ENCODE results near the gene TEKTIP1.

DNA sequence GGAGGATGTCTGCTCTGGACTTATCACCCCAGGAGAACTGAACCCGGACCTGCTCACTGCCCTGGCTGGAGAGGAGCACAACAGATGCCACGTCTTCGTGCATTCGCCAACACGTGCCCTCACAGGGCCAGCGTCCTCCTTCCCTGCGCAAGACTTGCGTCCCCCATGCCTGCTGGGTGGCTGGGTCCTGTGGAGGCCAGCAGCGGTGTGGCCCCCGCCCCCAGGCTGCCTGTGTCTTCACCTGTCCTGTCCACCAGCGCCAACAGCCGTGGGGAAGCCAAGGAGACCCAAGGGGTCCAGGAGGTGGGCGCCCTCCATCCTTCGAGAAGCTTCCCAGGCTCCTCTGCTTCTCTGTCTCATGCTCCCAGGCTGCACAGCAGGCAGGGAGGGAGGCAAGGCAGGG lies 3.4 kb upstream of the TEKTIP1 start:
- TF ChIP-seq GABPA (IDR thresholded peaks at IDR 0.05; ENCODE audit: low read depth) (no peak), POLR2A (IDR thresholded peaks at IDR 0.05; ENCODE audit: low read depth, low read length) (peak; percentile 7; the same call in 1 of the 2 replicates), BHLHE40 (IDR thresholded peaks at IDR 0.05; ENCODE audit: borderline replicate concordance in 1 of 2, low read depth in 2 of 2, low read length in 1 of 2) (no peak), ZSCAN29 (IDR thresholded peaks at IDR 0.05) (no peak), HDAC6 (IDR thresholded peaks at IDR 0.05; ENCODE audit: unreplicated experiment) (no peak), POLR2AphosphoS5 (IDR thresholded peaks at IDR 0.05; ENCODE audit: low read length) (no peak)
- TF ChIP-seq, protein P1, sequence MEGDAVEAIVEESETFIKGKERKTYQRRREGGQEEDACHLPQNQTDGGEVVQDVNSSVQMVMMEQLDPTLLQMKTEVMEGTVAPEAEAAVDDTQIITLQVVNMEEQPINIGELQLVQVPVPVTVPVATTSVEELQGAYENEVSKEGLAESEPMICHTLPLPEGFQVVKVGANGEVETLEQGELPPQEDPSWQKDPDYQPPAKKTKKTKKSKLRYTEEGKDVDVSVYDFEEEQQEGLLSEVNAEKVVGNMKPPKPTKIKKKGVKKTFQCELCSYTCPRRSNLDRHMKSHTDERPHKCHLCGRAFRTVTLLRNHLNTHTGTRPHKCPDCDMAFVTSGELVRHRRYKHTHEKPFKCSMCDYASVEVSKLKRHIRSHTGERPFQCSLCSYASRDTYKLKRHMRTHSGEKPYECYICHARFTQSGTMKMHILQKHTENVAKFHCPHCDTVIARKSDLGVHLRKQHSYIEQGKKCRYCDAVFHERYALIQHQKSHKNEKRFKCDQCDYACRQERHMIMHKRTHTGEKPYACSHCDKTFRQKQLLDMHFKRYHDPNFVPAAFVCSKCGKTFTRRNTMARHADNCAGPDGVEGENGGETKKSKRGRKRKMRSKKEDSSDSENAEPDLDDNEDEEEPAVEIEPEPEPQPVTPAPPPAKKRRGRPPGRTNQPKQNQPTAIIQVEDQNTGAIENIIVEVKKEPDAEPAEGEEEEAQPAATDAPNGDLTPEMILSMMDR (IDR thresholded peaks at IDR 0.05 in 2 of 3, conservative IDR thresholded peaks at IDR 0.05 in 1 of 3; ENCODE audit: control insufficient read depth in 2 of 3, extremely low read depth in 1 of 3, insufficient read depth in 1 of 3, low read depth in 3 of 3, low read length in 3 of 3): no peak
